Activated CD4-positive, alpha-beta memory T cell treated with anti-CD3 and anti-CD28 coated beads, Interleukin-2, amount 10 ng/mL, durations not matched to agents 7 days and 5 days (primary cell): ENCODE results near the gene UXT. TPM values are rescaled to one million over a fixed set of nuclear protein-coding genes. Genes with fewer than 3 reads are reported as not detected.

ENCODE experiments used
- CTCF ChIA-PET: fragments of 350-600 bp; sonication (Branson Sonifier 250); formaldehyde crosslinking; loops from one replicate; lab custom pipeline; 2021; ENCODE audit warnings: antibody characterized with exemption, inconsistent platforms; lab: Charles Lee
- POLR2A ChIA-PET: fragments of 350-600 bp; sonication (Branson Sonifier 250); formaldehyde crosslinking; loops from one replicate; lab custom pipeline; 2021; ENCODE audit warnings: antibody characterized with exemption; lab: Charles Lee
- DNase-seq: peaks from one replicate; pipeline ENCODE4 v3.0.0-alpha.2; 2020
- H3K27ac Mint-ChIP-seq: one replicate; pipeline ENCODE4 v1.8.0; 2021; ENCODE audit warnings: mild to moderate bottlenecking, mixed read lengths
- H3K27me3 Mint-ChIP-seq: one replicate; pipeline ENCODE4 v1.8.0; 2021; ENCODE audit warnings: mixed read lengths
- H3K36me3 Mint-ChIP-seq: one replicate; pipeline ENCODE4 v1.8.0; 2021; ENCODE audit warnings: low read depth, mixed read lengths
- H3K4me1 Mint-ChIP-seq: one replicate; pipeline ENCODE4 v1.8.0; 2021; ENCODE audit warnings: mixed read lengths
- H3K4me3 Mint-ChIP-seq: one replicate; pipeline ENCODE4 v1.8.0; 2021; ENCODE audit warnings: mild to moderate bottlenecking, mixed read lengths
- H3K9me3 Mint-ChIP-seq: one replicate; pipeline ENCODE4 v1.8.0; 2021; ENCODE audit warnings: mixed read lengths
- total RNA-seq, 2 experiments: library from RNA; stranded (reverse); gene quantifications; one replicate each; pipeline ENCODE4 v1.2.3, GENCODE V29; 2021

The UXT gene
- total RNA-seq, 2 experiments from 2014 or later, result 162 to 167 TPM

DNA sequence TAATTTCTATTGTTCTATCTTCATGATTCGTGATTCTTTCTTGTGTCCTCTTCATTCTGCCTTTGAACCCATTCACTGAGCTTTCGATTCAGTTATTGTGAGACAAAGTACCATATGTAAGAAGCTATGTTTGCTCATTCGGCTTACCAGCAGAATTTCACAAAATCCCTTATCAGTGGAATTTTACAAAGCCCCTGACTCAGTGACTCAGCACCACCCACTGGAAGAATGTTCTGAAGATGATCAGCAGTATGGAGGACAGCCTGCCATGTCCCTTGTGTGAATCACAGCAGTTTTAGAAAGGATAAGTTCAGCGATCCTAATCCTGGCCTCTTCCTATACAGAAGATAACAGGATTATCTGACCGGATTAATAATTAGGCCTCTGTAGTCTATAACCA lies 5.8 kb upstream of the UXT start:
- no peak overlapping the region for H3K27ac Mint-ChIP-seq
- H3K36me3 Mint-ChIP-seq, result peaks cover 10% of the 10 kb centered on the region
- H3K4me1 Mint-ChIP-seq, result peaks cover 13% of the 10 kb centered on the region
- no peak for DNase-seq
- no peak overlapping the region for H3K4me3 Mint-ChIP-seq
- H3K27me3 Mint-ChIP-seq, result no peaks in the 10 kb centered on the region
- H3K9me3 Mint-ChIP-seq, result no peaks in the 10 kb centered on the region
- ChIA-PET POLR2A (no interaction called here), CTCF (no interaction called here)

DNA sequence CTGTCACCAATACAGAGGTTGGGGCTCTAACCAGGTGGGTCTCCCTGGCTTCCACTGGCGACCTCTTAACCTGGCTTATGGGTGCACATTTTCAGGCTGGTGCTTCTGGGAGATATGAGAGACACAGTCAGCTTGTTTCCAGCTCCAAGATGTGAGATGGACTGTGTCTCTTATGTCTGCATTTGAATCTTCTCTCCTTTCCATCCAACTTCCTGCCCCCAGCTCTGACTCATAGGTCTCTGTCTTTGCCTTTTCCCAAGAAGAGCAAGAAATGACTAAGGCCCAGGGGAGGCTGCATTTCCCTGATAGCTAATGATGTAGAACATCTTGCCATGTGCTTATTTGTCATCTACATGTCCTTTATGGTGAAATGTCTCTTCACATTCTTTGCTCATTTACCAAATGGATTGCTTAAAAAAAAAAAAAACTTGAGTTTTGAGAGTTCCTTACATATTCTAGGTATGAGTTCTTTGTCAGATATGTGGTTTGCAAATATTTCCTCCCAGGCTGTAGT lies 3.2 kb upstream of the UXT start:
- DNase-seq, result peak; percentile 21
- H3K4me3 Mint-ChIP-seq, result no peak overlapping the region
- H3K27ac Mint-ChIP-seq, result peak overlapping the region; percentile 74
- H3K36me3 Mint-ChIP-seq, result peaks cover 17% of the 10 kb centered on the region
- no peaks in the 10 kb centered on the region for H3K27me3 Mint-ChIP-seq
- H3K9me3 Mint-ChIP-seq, result no peaks in the 10 kb centered on the region
- ChIA-PET POLR2A (interaction anchor here (1.0 kb wide), 1 partner anchor 14 kb away, joined by 4 read pairs; no protein-coding TSS in a partner anchor), CTCF (interaction anchor here (1.1 to 1.4 kb wide), 3 partner anchors 9 to 15 kb away, joined by 3 to 4 read pairs (median 4); partner anchors contain the start of gene ELK1)
- peaks cover 25% of the 10 kb centered on the region for H3K4me1 Mint-ChIP-seq

DNA sequence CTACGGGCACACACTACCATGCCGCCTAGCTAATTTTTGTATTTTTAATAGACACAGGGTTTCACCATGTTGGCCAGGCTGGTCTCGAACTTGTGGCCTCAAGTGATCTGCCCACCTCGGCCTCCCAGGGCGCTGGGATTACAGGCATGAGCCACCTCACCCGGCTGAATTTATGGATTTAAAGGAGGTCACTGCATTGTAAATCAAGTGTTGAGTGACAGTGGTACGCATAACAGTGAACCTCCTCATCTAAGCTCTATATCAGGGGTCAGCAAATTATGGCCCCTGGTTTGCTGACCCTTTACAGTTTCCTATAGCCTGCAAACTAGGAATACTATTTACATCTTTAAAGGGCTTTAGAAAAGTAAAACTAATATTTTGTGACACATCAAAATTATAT lies 2.6 kb upstream of the UXT start:
- no peak overlapping the region for H3K27ac Mint-ChIP-seq
- no peaks in the 10 kb centered on the region for H3K9me3 Mint-ChIP-seq
- CTCF ChIA-PET, result interaction anchor here (1.1 kb wide), 1 partner anchor 14 kb away, joined by 4 read pairs; no protein-coding TSS in a partner anchor
- POLR2A ChIA-PET, result no interaction called here
- H3K27me3 Mint-ChIP-seq, result no peaks in the 10 kb centered on the region
- H3K4me3 Mint-ChIP-seq, result no peak overlapping the region
- peaks cover 31% of the 10 kb centered on the region for H3K4me1 Mint-ChIP-seq
- DNase-seq, result no peak
- peaks cover 24% of the 10 kb centered on the region for H3K36me3 Mint-ChIP-seq

DNA sequence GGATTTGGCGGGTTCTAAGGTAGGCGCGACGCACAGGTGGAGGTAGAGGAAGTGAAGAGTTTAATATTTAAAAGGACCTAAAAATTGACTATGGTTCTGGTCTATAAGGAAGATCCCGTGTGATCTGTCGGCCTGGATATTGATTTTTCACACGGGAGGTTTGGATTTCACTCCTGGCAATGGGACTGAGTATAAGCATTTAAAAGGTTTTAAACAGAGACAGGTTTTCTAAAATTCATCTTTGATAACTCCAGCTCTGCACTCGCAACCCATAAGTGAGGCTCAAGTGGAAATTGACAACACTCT lies 394 bp upstream of the UXT start:
- DNase-seq, result no peak
- peaks cover 42% of the 10 kb centered on the region for H3K36me3 Mint-ChIP-seq
- no peaks in the 10 kb centered on the region for H3K9me3 Mint-ChIP-seq
- peaks cover 44% of the 10 kb centered on the region for H3K4me1 Mint-ChIP-seq
- no peaks in the 10 kb centered on the region for H3K27me3 Mint-ChIP-seq
- CTCF ChIA-PET, result no interaction called here
- peak overlapping the region; percentile 98 for H3K27ac Mint-ChIP-seq
- POLR2A ChIA-PET, result interaction anchor here (1.3 kb wide), 1 partner anchor 9 kb away, joined by 3 read pairs; the partner anchor contains the start of gene ELK1
- H3K4me3 Mint-ChIP-seq, result peak overlapping the region; percentile 86

DNA sequence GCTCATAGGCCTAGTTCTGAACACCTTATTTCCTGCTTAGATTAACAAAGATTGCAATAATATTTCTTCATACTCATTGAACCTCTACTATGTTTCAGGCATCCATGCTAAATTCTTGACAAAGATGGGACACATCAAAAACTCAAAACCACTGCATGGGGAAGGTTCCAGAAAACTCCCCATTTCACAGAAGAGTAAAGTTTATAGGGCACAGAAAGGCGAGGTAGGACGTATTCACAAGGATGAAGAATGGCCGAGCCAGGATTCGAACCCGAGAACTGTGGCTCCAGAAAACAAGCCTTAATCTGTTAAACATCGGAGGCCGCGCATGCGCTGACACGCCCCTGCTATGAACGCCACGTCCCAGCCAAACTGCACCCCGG lies 688 bp downstream of the UXT start:
- CTCF ChIA-PET, result no interaction called here
- peak overlapping the region; percentile 86 for H3K4me3 Mint-ChIP-seq
- H3K36me3 Mint-ChIP-seq, result peaks cover 49% of the 10 kb centered on the region
- H3K27me3 Mint-ChIP-seq, result no peaks in the 10 kb centered on the region
- no peak for DNase-seq
- no peaks in the 10 kb centered on the region for H3K9me3 Mint-ChIP-seq
- POLR2A ChIA-PET, result no interaction called here
- peak overlapping the region; percentile 98 for H3K27ac Mint-ChIP-seq
- H3K4me1 Mint-ChIP-seq, result peaks cover 48% of the 10 kb centered on the region

DNA sequence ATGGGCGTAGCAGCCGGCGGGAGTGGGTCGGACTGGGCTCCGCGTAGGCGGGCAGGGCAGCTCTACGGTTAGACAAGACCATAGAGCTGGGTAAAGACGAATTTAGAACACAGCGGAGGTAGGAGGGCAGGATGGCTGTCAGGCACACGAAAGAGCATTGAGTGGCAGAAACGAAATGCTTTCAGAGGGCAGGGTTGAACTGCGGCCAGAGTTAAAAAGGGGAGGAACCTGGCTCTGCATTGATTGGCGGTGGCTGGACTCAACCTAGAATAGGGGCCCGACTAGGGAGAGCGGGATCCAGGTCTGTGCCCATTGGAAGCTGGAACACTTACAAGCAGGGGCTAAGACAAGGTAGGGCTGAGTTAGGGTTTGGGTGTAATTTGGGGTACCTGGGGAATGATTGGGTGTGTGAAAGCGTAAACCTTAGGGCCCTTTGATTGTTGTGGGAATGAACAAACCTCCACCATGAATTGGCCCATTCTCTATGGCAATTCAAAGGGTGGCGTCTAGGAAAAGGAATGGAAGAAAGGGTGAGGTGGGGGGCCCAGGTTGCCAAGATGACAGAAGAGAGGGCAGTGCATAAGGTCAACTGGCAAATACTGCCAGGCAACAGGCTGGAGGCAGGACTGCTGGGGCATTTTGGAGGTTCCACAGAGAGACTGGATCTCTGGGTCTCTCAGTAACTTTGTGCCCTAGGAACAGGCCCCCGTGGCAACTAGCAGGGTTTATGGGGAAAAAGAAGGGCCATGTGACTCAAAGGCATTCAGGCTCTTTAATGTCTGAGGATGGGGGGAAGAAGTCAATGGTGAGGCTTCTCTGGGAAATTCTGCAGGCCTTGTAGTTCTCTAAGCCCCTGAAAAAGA lies 7.7 kb downstream of the UXT start:
- DNase-seq, result no peak
- Mint-ChIP-seq H3K27me3 (no peaks in the 10 kb centered on the region), H3K4me1 (peaks cover 60% of the 10 kb centered on the region), H3K9me3 (no peaks in the 10 kb centered on the region), H3K36me3 (peaks cover 67% of the 10 kb centered on the region), H3K27ac (peak overlapping the region; percentile 91), H3K4me3 (peak overlapping the region; percentile 94)
- ChIA-PET POLR2A (interaction anchor here (0.9 to 3.4 kb wide), 7 partner anchors 8 to 460 kb away, joined by 3 to 15 read pairs (median 3); partner anchors contain the start of gene TIMP1), CTCF (interaction anchor here (0.6 to 1.4 kb wide), 2 partner anchors 11 to 19 kb away, joined by 3 to 4 read pairs; no protein-coding TSS in a partner anchor)

DNA sequence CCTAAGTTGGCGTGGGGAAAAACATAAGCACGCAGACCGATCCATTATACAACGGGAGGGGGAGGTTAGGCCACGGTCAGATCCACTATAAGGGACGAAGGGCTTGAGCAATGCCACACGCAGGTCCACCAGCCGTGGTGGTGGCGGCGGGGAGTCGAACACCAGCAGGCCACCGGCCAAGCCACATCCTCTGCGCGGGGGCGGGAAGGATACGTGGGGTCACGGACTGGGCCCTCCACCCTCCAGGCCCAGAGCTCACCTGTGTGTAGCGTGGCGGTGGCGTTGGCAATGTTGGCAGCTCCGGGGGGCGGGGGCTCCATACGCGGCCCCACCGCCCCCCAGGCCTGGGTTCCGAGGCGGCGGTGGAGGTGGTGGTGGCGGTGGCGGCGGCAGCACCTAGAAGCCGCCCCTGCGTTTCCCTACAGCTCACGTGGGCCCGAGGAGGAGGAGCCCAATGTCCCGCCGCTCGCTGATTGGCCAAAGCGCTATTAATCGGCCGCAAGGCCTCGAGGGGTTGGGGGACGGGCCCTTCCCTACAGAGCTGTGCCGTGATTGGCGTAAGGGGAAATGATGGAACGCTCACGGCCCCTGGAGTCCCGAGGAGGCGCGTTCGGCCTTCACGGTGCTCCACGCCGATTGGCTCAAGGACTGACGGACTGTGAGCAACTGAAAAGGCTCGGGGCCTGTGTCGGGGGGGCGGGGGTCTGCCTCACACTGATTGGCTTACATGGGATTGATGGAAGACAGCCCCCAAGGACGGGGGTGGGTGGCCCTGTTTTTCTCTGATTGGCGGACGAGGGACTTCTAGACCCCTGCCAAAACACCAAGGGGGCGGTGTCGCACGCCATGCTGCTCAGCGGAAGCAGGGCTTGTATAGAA lies 8.6 kb downstream of the UXT start, which contains the start of gene ELK1:
Gene ELK1, minus strand, starts transcription at position 400 of the 879 bp plus-strand sequence. CDS start 9,122 bp downstream, outside the sequence.
- peaks cover 58% of the 10 kb centered on the region for H3K4me1 Mint-ChIP-seq
- peak within 1 kb of the TSS; percentile 94 for H3K4me3 Mint-ChIP-seq
- ChIA-PET POLR2A (interaction anchor here (0.9 to 3.4 kb wide), 10 partner anchors 9 to 459 kb away, joined by 3 to 15 read pairs (median 4); partner anchors contain the start of genes ARAF, CFP and TIMP1), CTCF (interaction anchor here (0.6 to 1.4 kb wide), 2 partner anchors 12 to 19 kb away, joined by 3 to 4 read pairs; no protein-coding TSS in a partner anchor)
- H3K9me3 Mint-ChIP-seq, result no peaks in the 10 kb centered on the region
- peak; percentile 92 for DNase-seq
- peaks cover 58% of the 10 kb centered on the region for H3K36me3 Mint-ChIP-seq
- H3K27ac Mint-ChIP-seq, result peak within 1 kb of the TSS; percentile 91
- H3K27me3 Mint-ChIP-seq, result no peaks in the 10 kb centered on the region

DNA sequence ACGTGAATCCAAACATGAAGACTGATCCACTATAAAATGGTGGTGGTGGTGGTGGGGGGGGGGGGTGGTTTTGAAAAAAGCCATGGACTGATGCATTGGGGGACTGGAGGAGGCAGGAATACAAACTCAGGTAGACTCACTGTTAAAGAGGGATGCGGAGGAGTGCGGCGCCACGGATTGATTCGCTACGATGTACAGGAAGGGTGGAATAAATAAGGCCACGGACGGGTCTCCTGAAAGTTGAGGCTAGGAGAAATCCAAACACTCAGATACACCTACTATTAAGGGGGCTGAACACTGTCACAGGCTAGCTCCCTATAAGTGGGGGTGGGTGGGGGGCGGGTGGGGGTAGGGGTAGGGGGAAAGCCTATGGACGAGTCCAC lies 9.2 kb downstream of the UXT start:
- Mint-ChIP-seq H3K4me3 (peak overlapping the region; percentile 94), H3K27me3 (no peaks in the 10 kb centered on the region), H3K27ac (peak overlapping the region; percentile 91), H3K4me1 (peaks cover 63% of the 10 kb centered on the region), H3K36me3 (peaks cover 57% of the 10 kb centered on the region), H3K9me3 (no peaks in the 10 kb centered on the region)
- ChIA-PET CTCF (interaction anchor here (1.4 kb wide), 1 partner anchor 13 kb away, joined by 4 read pairs; no protein-coding TSS in a partner anchor), POLR2A (interaction anchor here (1.2 to 3.4 kb wide), 6 partner anchors 8 to 94 kb away, joined by 3 to 15 read pairs (median 6); partner anchors contain the start of genes ARAF, CFP and TIMP1)
- no peak for DNase-seq

DNA sequence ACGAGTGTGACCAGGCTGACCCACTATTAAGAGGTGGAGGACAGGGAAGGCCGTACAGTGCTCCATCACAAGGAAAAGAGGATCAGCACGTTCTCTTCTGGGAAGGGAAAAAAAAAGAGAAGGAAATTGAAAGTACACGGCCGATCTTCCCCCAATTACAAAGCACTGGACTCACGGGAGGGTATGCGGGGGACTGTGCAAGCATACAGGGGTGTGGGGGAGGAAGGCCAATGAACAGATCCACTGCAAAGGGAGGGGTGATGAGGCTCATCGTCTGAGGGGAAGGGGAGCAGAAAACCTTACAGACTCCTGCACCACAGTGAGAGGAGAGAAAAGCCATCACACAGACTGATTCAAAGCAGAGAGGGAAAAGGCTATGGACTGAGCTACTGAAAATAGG lies 9.7 kb downstream of the UXT start:
- H3K27me3 Mint-ChIP-seq, result no peaks in the 10 kb centered on the region
- ChIA-PET POLR2A (interaction anchor here (0.7 to 3.4 kb wide), 8 partner anchors 11 to 93 kb away, joined by 3 to 15 read pairs (median 6); partner anchors contain the start of genes ARAF, CFP and TIMP1), CTCF (interaction anchor here (0.8 to 1.4 kb wide), 2 partner anchors 13 to 87 kb away, joined by 3 to 4 read pairs; no protein-coding TSS in a partner anchor)
- peak overlapping the region; percentile 87 for H3K27ac Mint-ChIP-seq
- no peak for DNase-seq
- peak overlapping the region; percentile 94 for H3K4me3 Mint-ChIP-seq
- H3K36me3 Mint-ChIP-seq, result peaks cover 54% of the 10 kb centered on the region
- H3K9me3 Mint-ChIP-seq, result no peaks in the 10 kb centered on the region
- peaks cover 65% of the 10 kb centered on the region for H3K4me1 Mint-ChIP-seq

DNA sequence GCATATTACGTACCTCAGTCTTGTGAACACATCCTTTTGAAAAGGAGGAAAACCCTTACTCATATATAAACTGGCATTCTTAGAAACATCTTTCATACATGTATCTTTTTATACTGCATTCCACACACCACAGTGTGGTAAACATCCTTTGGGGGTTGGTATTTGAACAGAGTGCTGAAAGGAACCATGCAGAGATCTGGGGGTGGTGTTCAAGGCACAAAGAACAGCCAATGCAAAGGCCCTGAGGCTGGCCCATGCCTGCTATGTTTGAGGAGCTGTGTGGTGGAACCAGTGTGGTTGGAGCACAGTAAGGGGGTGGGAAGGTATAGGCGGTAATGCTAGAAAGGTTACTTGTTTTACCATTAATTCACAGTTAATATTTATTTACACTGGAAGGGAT lies 10.6 kb downstream of the UXT start:
- DNase-seq, result peak; percentile 22
- Mint-ChIP-seq H3K4me1 (peaks cover 68% of the 10 kb centered on the region), H3K27me3 (no peaks in the 10 kb centered on the region), H3K27ac (peak overlapping the region; percentile 87), H3K36me3 (peaks cover 51% of the 10 kb centered on the region), H3K4me3 (peak overlapping the region; percentile 94), H3K9me3 (no peaks in the 10 kb centered on the region)
- ChIA-PET POLR2A (interaction anchor here (0.7 to 3.4 kb wide), 7 partner anchors 9 to 92 kb away, joined by 3 to 15 read pairs (median 7); partner anchors contain the start of genes ARAF and CFP), CTCF (interaction anchor here (0.8 to 1.4 kb wide), 4 partner anchors 11 to 125 kb away, joined by 3 to 4 read pairs (median 4); no protein-coding TSS in a partner anchor)

DNA sequence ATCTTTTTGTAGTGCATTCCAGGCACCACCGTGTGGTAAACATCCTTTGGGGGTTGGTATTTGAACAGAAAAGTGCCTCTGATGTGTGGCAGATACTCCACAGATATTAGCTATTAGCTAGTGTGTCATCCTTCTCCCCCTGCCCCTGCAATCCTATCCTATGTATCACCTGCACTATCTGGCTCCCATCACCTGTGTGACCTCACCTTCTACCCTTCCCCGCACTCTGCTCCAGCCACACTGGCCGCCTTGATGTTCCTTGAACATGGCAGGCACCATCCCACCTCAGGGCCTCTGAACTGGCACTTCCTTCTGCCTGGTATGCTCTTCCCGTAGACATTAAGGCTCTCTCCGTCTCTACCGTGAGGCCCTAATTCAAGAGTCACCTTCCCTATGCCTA lies 12.3 kb downstream of the UXT start:
- H3K27me3 Mint-ChIP-seq, result no peaks in the 10 kb centered on the region
- CTCF ChIA-PET, result interaction anchor here (0.6 kb wide), 1 partner anchor 78 kb away, joined by 3 read pairs; no protein-coding TSS in a partner anchor
- peaks cover 46% of the 10 kb centered on the region for H3K36me3 Mint-ChIP-seq
- H3K4me1 Mint-ChIP-seq, result peaks cover 54% of the 10 kb centered on the region
- no peaks in the 10 kb centered on the region for H3K9me3 Mint-ChIP-seq
- no peak overlapping the region for H3K4me3 Mint-ChIP-seq
- DNase-seq, result no peak
- H3K27ac Mint-ChIP-seq, result peak overlapping the region; percentile 42
- POLR2A ChIA-PET, result interaction anchor here (0.9 kb wide), 1 partner anchor 85 kb away, joined by 3 read pairs; no protein-coding TSS in a partner anchor

DNA sequence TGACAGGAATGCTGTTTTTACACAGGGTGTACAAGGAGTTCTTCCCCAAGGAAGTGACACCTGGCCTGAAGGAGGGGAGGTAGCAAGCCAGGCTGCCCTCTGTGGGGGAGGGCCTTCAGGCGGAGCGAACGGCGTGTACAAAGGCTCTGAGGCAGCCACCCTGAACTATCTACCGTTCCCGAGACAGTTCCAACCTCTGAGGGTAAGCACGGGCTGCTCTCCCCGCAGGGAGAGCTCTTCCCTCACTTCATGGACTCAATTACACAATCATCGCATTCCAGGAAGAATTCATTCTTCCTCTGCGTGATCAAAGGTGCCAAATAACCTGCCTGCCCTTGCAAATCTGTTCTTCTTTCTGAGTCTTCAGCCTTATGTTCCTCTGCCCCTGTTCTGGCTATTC lies 13.4 kb downstream of the UXT start:
- Mint-ChIP-seq H3K4me3 (no peak overlapping the region), H3K27me3 (no peaks in the 10 kb centered on the region), H3K9me3 (no peaks in the 10 kb centered on the region), H3K4me1 (peaks cover 43% of the 10 kb centered on the region), H3K27ac (peak overlapping the region; percentile 54), H3K36me3 (peaks cover 44% of the 10 kb centered on the region)
- DNase-seq, result no peak
- POLR2A ChIA-PET, result no interaction called here
- CTCF ChIA-PET, result no interaction called here
